Astrocyte of the cerebellum (primary cell): ENCODE data around the gene ZNF23.

Experiments
- DNase-seq: peaks from one replicate; pipeline ENCODE4 v3.0.0-alpha.2; 2011; ENCODE audit warnings: low read depth
- H3K4me3 ChIP-seq: 2 replicates; pipeline ENCODE4 v1.5.1; 2011; ENCODE audit warnings: mild to moderate bottlenecking, low read depth, low read length, moderate library complexity
- in situ Hi-C: cut with HindIII; loops from 2 replicates; pipeline ENCODE4 v1.10.0; 2017; ENCODE audit warnings: low sequenced_read_pairs
- TF ChIP-seq, protein P1 (sequence below): IDR thresholded peaks from 2 replicates; pipeline ENCODE4 v1.5.1; 2012; ENCODE audit warnings: low read length, low read depth, moderate library complexity, mild to moderate bottlenecking; ENCODE audit errors: missing control alignments

ZNF23 gene

DNA sequence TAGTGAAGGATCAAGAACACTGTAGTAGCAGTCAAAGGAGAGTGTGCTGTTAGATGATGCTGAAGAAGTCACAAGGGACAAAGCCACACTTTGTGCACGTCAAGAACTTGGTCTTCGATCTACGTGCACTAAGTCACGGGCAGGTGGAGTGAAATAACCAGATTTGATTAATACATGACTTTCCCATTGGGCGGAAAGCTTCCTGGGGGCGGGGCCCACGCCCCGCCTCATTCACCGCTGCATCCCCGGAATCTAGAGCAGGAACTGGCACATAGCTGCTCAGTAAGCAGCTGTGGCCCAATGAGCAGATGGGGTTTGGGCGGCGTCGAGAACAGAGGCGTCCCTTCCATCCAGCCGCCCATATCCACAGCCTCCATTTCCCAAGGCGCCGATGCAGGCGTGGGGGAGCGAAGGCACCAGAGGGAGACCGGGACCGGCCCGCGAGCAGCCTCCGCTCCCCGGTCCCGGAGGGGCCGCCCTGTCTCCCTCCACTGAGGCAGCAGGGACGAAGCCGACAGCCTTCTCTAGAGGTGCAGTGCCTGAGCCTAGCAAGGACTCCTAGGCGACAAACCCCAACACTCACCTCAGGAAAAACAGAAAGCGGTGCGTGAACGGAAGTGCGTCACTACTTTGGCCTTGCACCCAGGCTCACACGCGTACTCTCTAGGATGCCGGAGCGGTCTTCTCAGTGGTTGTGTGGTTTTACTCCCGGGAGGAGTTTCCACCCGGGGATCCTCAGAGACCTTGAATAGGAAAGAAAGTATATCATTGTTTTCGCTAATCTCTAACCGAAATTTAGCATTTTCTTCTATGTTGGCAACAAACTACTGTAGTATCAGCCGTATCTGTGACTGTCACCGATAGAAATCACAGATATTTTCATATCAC lies 22.2 kb upstream of the ZNF23 start:
- DNase-seq, result peak; percentile 92
- TF ChIP-seq, protein P1, sequence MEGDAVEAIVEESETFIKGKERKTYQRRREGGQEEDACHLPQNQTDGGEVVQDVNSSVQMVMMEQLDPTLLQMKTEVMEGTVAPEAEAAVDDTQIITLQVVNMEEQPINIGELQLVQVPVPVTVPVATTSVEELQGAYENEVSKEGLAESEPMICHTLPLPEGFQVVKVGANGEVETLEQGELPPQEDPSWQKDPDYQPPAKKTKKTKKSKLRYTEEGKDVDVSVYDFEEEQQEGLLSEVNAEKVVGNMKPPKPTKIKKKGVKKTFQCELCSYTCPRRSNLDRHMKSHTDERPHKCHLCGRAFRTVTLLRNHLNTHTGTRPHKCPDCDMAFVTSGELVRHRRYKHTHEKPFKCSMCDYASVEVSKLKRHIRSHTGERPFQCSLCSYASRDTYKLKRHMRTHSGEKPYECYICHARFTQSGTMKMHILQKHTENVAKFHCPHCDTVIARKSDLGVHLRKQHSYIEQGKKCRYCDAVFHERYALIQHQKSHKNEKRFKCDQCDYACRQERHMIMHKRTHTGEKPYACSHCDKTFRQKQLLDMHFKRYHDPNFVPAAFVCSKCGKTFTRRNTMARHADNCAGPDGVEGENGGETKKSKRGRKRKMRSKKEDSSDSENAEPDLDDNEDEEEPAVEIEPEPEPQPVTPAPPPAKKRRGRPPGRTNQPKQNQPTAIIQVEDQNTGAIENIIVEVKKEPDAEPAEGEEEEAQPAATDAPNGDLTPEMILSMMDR, result no peak
- in situ Hi-C loops, result no loop called here
- peak overlapping the region; percentile 82 for H3K4me3 ChIP-seq

DNA sequence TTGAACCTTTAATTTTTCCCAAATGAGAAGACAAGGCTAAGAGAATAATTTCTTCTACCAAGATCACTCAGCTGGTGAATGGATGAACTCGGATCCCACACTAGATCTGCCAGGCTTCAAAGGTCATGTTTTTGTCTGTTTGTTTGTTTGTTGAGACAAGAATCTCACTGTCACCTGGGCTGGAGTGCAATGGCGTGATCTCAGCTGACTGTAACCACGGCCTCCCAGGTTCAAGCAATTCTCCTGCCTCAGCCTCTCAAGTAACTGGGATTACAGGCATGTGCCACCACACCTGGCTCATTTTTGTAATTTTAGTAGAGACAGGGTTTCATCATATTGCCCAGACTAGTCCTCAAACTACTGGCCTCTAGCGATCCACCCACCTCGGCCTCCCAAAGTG lies 20.5 kb upstream of the ZNF23 start:
- H3K4me3 ChIP-seq, result no peak overlapping the region
- DNase-seq, result no peak
- in situ Hi-C loops, result no loop called here
- TF ChIP-seq, protein P1, result no peak

DNA sequence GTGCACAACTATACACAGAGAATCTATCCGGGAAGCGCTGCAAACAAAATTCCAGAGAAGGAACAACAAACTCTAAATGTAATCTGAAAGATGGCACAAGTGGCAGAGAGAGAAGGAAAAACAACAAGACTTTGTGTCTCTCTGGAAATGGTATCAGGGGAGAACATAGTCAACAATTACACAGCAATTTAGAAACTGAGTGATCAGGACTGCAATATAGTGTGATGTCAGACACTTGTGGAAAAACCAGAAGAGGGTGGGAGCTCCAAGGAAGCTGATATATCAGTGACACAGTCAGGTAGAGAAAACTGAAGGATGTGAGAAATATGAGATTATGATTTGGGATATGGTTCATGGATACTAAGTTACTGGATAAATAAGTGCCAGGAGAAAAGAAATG lies 18.9 kb upstream of the ZNF23 start:
- no peak overlapping the region for H3K4me3 ChIP-seq
- in situ Hi-C loops, result no loop called here
- TF ChIP-seq, protein P1, result no peak
- no peak for DNase-seq

DNA sequence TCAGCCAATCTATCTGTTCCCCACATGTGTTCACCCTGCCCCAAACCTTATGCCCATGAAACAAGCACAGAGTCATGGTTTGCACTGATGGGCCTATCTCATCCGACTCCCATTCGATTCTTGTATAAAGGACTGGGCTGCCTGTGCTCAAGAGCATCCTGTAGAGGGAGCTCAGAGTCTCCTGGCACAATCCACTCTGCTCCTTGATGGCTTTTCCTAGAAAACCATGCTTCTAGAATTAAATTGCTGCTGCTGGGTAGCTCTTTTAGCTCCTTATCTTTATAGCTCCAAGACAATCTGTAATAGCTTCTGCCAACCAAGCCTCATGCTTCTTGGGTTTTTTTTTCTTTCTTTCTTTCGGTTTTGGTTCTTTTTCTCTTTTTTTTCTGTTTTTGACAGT lies 17.4 kb upstream of the ZNF23 start:
- no peak overlapping the region for H3K4me3 ChIP-seq
- TF ChIP-seq, protein P1, result peak; percentile 62
- in situ Hi-C loops, result no loop called here
- no peak for DNase-seq

DNA sequence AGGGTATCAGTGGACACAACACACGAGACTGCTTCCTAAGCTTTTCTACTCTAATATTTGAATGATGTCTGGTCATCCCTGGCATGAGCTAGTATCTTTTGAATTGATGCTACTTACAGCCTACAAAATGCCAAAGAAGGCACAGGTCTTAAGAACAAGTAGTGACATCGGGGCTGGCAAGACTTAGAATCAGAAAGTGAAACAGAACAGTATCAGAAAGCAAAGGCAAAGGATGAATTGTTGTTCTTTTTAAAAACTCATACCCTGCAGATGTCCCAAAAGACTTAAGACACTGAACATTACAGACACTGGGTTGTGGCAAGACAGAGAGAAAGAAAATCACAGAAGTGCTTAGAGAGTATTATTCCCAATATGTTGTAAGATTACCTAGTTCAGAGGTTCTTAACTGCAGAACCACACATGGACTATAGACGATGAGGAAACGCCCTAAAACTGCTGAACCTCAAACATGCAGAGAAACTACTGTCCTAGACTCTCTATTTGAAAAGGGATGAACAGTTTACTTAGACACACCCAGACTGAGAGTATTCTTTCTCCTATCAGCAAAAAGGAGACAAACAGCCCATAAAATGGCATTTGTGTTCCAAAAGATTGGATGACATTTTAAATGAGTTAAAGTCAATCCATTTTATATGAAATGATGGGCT lies 14.5 kb upstream of the ZNF23 start:
- DNase-seq, result no peak
- H3K4me3 ChIP-seq, result no peak overlapping the region
- TF ChIP-seq, protein P1, result no peak
- in situ Hi-C loops, result no loop called here

DNA sequence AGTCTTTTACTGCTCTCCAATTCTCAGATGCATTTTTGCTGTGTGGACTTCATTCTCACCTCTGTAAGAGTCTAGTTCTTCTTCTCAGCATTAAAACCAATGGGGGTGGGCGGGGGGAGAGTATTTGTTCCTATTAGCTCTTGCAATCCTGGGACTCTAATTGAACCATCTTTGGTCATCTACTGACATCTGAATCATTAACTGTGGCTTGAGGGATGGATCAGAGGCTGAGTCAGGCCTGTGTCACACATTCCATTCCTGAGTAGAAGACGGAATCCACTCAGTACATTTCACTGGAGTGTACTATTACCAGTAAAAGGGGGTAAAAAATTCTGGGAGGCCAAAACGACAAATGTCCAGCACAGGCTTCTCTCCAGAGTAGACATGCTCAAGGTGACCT lies 12.8 kb upstream of the ZNF23 start:
- H3K4me3 ChIP-seq, result no peak overlapping the region
- in situ Hi-C loops, result no loop called here
- TF ChIP-seq, protein P1, result no peak
- DNase-seq, result peak; percentile 46
